ENCODE data around the gene GLB1L3. TPM values are rescaled to one million over a fixed set of nuclear protein-coding genes. Genes with fewer than 3 reads are reported as not detected.

The GLB1L3 gene
- total RNA-seq, 1 donor from 2014 or later, result 16.5 TPM

GRCh38 chr11:134356656-134357544, 80.7 kb downstream of the GLB1L3 start:
- no peaks in the 10 kb centered on the region for H3K36me3 Mint-ChIP-seq (ENCODE audit: low read depth, unreplicated experiment)
- H3K27me3 Mint-ChIP-seq (ENCODE audit: unreplicated experiment), result peaks cover 9% of the 10 kb centered on the region
- H3K27ac Mint-ChIP-seq (ENCODE audit: unreplicated experiment), result no peak overlapping the region
- no peak for TF ChIP-seq CTCF (IDR thresholded peaks at IDR 0.05; ENCODE audit: unreplicated experiment)
- H3K4me1 Mint-ChIP-seq (ENCODE audit: unreplicated experiment), result peaks cover 15% of the 10 kb centered on the region
- DNase-seq (ENCODE audit: low spot score), result no peak
- H3K9me3 Mint-ChIP-seq (ENCODE audit: unreplicated experiment), result no peaks in the 10 kb centered on the region
- H3K4me3 Mint-ChIP-seq (ENCODE audit: unreplicated experiment), result no peak overlapping the region

- peaks cover 11% of the 10 kb centered on the region for H3K27me3 Mint-ChIP-seq (ENCODE audit: unreplicated experiment)
- peaks cover 18% of the 10 kb centered on the region for H3K4me1 Mint-ChIP-seq (ENCODE audit: unreplicated experiment)
- no peak for TF ChIP-seq CTCF (IDR thresholded peaks at IDR 0.05; ENCODE audit: unreplicated experiment)
- DNase-seq (ENCODE audit: low spot score), result no peak
- no peaks in the 10 kb centered on the region for H3K9me3 Mint-ChIP-seq (ENCODE audit: unreplicated experiment)
- no peak overlapping the region for H3K4me3 Mint-ChIP-seq (ENCODE audit: unreplicated experiment)
- no peaks in the 10 kb centered on the region for H3K36me3 Mint-ChIP-seq (ENCODE audit: low read depth, unreplicated experiment)
- H3K27ac Mint-ChIP-seq (ENCODE audit: unreplicated experiment), result no peak overlapping the region
Observed at GRCh38 chr11:134357545-134357839, 81.3 kb downstream of the GLB1L3 start.

- no peak for DNase-seq (ENCODE audit: low spot score)
- no peaks in the 10 kb centered on the region for H3K36me3 Mint-ChIP-seq (ENCODE audit: low read depth, unreplicated experiment)
Observed at GRCh38 chr11:134358165-134358855, 82.1 kb downstream of the GLB1L3 start.

GRCh38 chr11:134358856-134359490, 82.8 kb downstream of the GLB1L3 start:
- no peaks in the 10 kb centered on the region for H3K9me3 Mint-ChIP-seq (ENCODE audit: unreplicated experiment)
- H3K27ac Mint-ChIP-seq (ENCODE audit: unreplicated experiment), result no peak overlapping the region
- no peak for DNase-seq (ENCODE audit: low spot score)
- H3K36me3 Mint-ChIP-seq (ENCODE audit: low read depth, unreplicated experiment), result no peaks in the 10 kb centered on the region
- H3K4me1 Mint-ChIP-seq (ENCODE audit: unreplicated experiment), result peaks cover 18% of the 10 kb centered on the region
- peaks cover 11% of the 10 kb centered on the region for H3K27me3 Mint-ChIP-seq (ENCODE audit: unreplicated experiment)
- H3K4me3 Mint-ChIP-seq (ENCODE audit: unreplicated experiment), result no peak overlapping the region
- TF ChIP-seq CTCF (IDR thresholded peaks at IDR 0.05; ENCODE audit: unreplicated experiment), result no peak

More at GRCh38 chr11:134358165-134358855, 82.1 kb downstream of the GLB1L3 start:
- no peak for TF ChIP-seq CTCF (IDR thresholded peaks at IDR 0.05; ENCODE audit: unreplicated experiment)
- H3K4me1 Mint-ChIP-seq (ENCODE audit: unreplicated experiment), result peaks cover 18% of the 10 kb centered on the region
- H3K9me3 Mint-ChIP-seq (ENCODE audit: unreplicated experiment), result no peaks in the 10 kb centered on the region
- peaks cover 11% of the 10 kb centered on the region for H3K27me3 Mint-ChIP-seq (ENCODE audit: unreplicated experiment)
- H3K27ac Mint-ChIP-seq (ENCODE audit: unreplicated experiment), result no peak overlapping the region
- no peak overlapping the region for H3K4me3 Mint-ChIP-seq (ENCODE audit: unreplicated experiment)

Measured in endothelial cell (in vitro differentiated cells).